MCF 10A (cell line): ENCODE measurements around the gene STEAP3. TPM values are rescaled to one million over a fixed set of nuclear protein-coding genes. Genes with fewer than 3 reads are reported as not detected.
A peak's percentile ranks its signal among the peaks of the same experiment; 100 is the strongest.

Experiments
- BruUV-seq: library from RNA; stranded (reverse); fragments of 400-500 nt; replicated peaks from 2 replicates; lab custom pipeline; 2021; lab: Mats Ljungman, UMichigan
- CTCF ChIA-PET: fragments of 300-600 bp; sonication (Branson Sonifier 250); formaldehyde crosslinking; extraction: SDS; loops from one replicate; lab custom pipeline; 2021; ENCODE audit warnings: antibody characterized with exemption, inconsistent platforms; lab: Yijun Ruan, JAX
- POLR2A ChIA-PET: fragments of 300-600, 350-650 bp; sonication (Branson Sonifier 250); formaldehyde crosslinking; extraction: SDS; loops from one replicate; lab custom pipeline; 2020; ENCODE audit warnings: antibody characterized with exemption, inconsistent platforms; lab: Yijun Ruan, JAX
- DNase-seq: peaks from one replicate; pipeline ENCODE4 v3.0.0-alpha.2; 2018; ENCODE audit not compliant: unreplicated experiment
- H3K27ac Mint-ChIP-seq: one replicate; pipeline ENCODE4 v1.8.0; 2022; ENCODE audit warnings: mild to moderate bottlenecking, low read depth, mixed read lengths; ENCODE audit not compliant: unreplicated experiment
- H3K27me3 Mint-ChIP-seq: one replicate; pipeline ENCODE4 v1.8.0; 2022; ENCODE audit warnings: mixed read lengths; ENCODE audit not compliant: insufficient read depth, unreplicated experiment
- H3K36me3 Mint-ChIP-seq: one replicate; pipeline ENCODE4 v1.8.0; 2022; ENCODE audit warnings: mild to moderate bottlenecking, moderate library complexity, mixed read lengths; ENCODE audit not compliant: insufficient read depth, unreplicated experiment
- H3K4me1 Mint-ChIP-seq: one replicate; pipeline ENCODE4 v1.8.0; 2022; ENCODE audit warnings: mixed read lengths; ENCODE audit not compliant: insufficient read depth, unreplicated experiment
- H3K4me3 Mint-ChIP-seq: one replicate; pipeline ENCODE4 v1.8.0; 2022; ENCODE audit warnings: mild to moderate bottlenecking, moderate library complexity, mixed read lengths; ENCODE audit not compliant: unreplicated experiment
- H3K9me3 Mint-ChIP-seq: one replicate; pipeline ENCODE4 v1.8.0; 2022; ENCODE audit warnings: mixed read lengths; ENCODE audit not compliant: unreplicated experiment
- CTCF ChIP-seq: fragments of 200-600 bp; IDR thresholded peaks from one replicate; pipeline ENCODE4 v1.8.0; 2022; ENCODE audit warnings: antibody characterized with exemption, mild to moderate bottlenecking; ENCODE audit not compliant: unreplicated experiment
- intact Hi-C: fragments of 100-400 bp; cut with micrococcal nuclease; formaldehyde crosslinking; loops from 2 replicates; pipeline ENCODE4 v1.14.1; 2022
- total RNA-seq: library from RNA; stranded (reverse); gene quantifications from 2 replicates; pipeline ENCODE4 v1.2.3, GENCODE V29; 2022

STEAP3 gene
- total RNA-seq, 1 experiment from 2014 or later, result 25.0 TPM

GRCh38 chr2:119218478-119219064 is 5.1 kb upstream of the STEAP3 start:
- intact Hi-C loops, result loop anchor here (1.0 kb wide), 2 partner anchors 47 to 73 kb away; no protein-coding TSS in a partner anchor
- ChIA-PET CTCF (interaction anchor here (0.6 to 6.2 kb wide), 17 partner anchors 9 to 442 kb away, joined by 3 to 56 read pairs (median 4); no protein-coding TSS in a partner anchor), POLR2A (interaction anchor here (0.7 to 2.9 kb wide), 3 partner anchors 10 to 1201 kb away, joined by 5 to 10 read pairs (median 5); no protein-coding TSS in a partner anchor)
- DNase-seq, result peak; percentile 87
- Mint-ChIP-seq H3K36me3 (peaks cover 5% of the 10 kb centered on the region), H3K27ac (peak overlapping the region; percentile 91), H3K27me3 (no peaks in the 10 kb centered on the region), H3K4me1 (peaks cover 33% of the 10 kb centered on the region), H3K4me3 (peak overlapping the region; percentile 21), H3K9me3 (no peaks in the 10 kb centered on the region)
- TF ChIP-seq CTCF, result peak; percentile 54
- BruUV-seq, result no TSS peak

GRCh38 chr2:119219873-119220272 is 3.8 kb upstream of the STEAP3 start:
- CTCF ChIA-PET, result interaction anchor here (0.8 to 6.2 kb wide), 8 partner anchors 15 to 338 kb away, joined by 3 to 56 read pairs (median 8); no protein-coding TSS in a partner anchor

GRCh38 chr2:119220720-119221301 is 2.8 kb upstream of the STEAP3 start:
- intact Hi-C loops, result loop anchor here (10.0 kb wide), 1 partner anchor 144 kb away; the partner anchor contains the start of genes C2orf76 and DBI
- CTCF ChIA-PET, result interaction anchor here (0.5 to 6.2 kb wide), 8 partner anchors 14 to 345 kb away, joined by 3 to 56 read pairs (median 4); no protein-coding TSS in a partner anchor
- no peak for TF ChIP-seq CTCF

More at GRCh38 chr2:119219873-119220272, 3.8 kb upstream of the STEAP3 start:
- peak overlapping the region; percentile 49 for H3K27ac Mint-ChIP-seq
- DNase-seq, result no peak
- no peaks in the 10 kb centered on the region for H3K9me3 Mint-ChIP-seq
- intact Hi-C loops, result loop anchor here (1.0 to 10.0 kb wide), 2 partner anchors 71 to 145 kb away; partner anchors contain the start of genes C2orf76 and DBI
- peaks cover 5% of the 10 kb centered on the region for H3K36me3 Mint-ChIP-seq
- H3K4me1 Mint-ChIP-seq, result peaks cover 33% of the 10 kb centered on the region
- POLR2A ChIA-PET, result interaction anchor here (0.7 to 2.9 kb wide), 4 partner anchors 14 to 1131 kb away, joined by 3 to 10 read pairs (median 6); no protein-coding TSS in a partner anchor
- no peak overlapping the region for H3K4me3 Mint-ChIP-seq
- TF ChIP-seq CTCF, result no peak
- no peaks in the 10 kb centered on the region for H3K27me3 Mint-ChIP-seq
- no TSS peak for BruUV-seq

More at GRCh38 chr2:119220720-119221301, 2.8 kb upstream of the STEAP3 start:
- no peak overlapping the region for H3K4me3 Mint-ChIP-seq
- H3K9me3 Mint-ChIP-seq, result no peaks in the 10 kb centered on the region
- H3K4me1 Mint-ChIP-seq, result peaks cover 33% of the 10 kb centered on the region
- no peak for DNase-seq
- H3K27ac Mint-ChIP-seq, result no peak overlapping the region
- no peaks in the 10 kb centered on the region for H3K27me3 Mint-ChIP-seq
- POLR2A ChIA-PET, result interaction anchor here (0.6 to 1.9 kb wide), 3 partner anchors 13 to 336 kb away, joined by 3 to 6 read pairs (median 3); no protein-coding TSS in a partner anchor
- BruUV-seq, result no TSS peak
- H3K36me3 Mint-ChIP-seq, result peaks cover 5% of the 10 kb centered on the region
